Right lobe of liver (tissue), 6 donors: ENCODE measurements around the gene STK17A. TPM values are rescaled to one million over a fixed set of nuclear protein-coding genes. Genes with fewer than 3 reads are reported as not detected.

Experiments used
- ATAC-seq, 4 donors: fragments of 200-7000 bp; cut with Tn5 transposase; one replicate each; pipeline ENCODE4 v1.9.1; 2020; ENCODE audit warnings: mild to moderate bottlenecking in 4 of 4, moderate library complexity in 4 of 4
- DNase-seq, 3 donors: peaks; one replicate each; pipeline ENCODE4 v3.0.0-alpha.2; 2020
- H3K27ac ChIP-seq, 3 donors: fragments of 200-600 bp; one replicate each; pipeline ENCODE4 v1.8.0; 2022
- H3K27me3 ChIP-seq, 2 donors: fragments of 200-600 bp; one replicate each; pipeline ENCODE4 v1.8.0; 2022
- H3K36me3 ChIP-seq, 4 donors: fragments of 200-600 bp; sonication (generic) in 1 of 4; one replicate each; pipeline versions ENCODE4 v1.5.1 to v1.8.0; 2017 to 2022; ENCODE audit warnings: control low read depth in 1 of 4
- H3K4me1 ChIP-seq, 4 donors: fragments of 200-600 bp; sonication (generic) in 1 of 4; one replicate each; pipeline versions ENCODE4 v1.5.1 to v1.8.0; 2017 to 2022; ENCODE audit warnings: control low read depth in 1 of 4
- H3K4me3 ChIP-seq, 3 donors: fragments of 200-600 bp; one replicate each; pipeline ENCODE4 v1.8.0; 2022
- H3K9me3 ChIP-seq, 4 donors: fragments of 200-600 bp; sonication (generic) in 1 of 4; one replicate each; pipeline versions ENCODE4 v1.5.1 to v1.8.0; 2017 to 2022; ENCODE audit warnings: control low read depth in 1 of 4
- POLR2A ChIP-seq: fragments of 450-650 bp; IDR thresholded peaks from one replicate; pipeline ENCODE4 v1.6.1; 2017; ENCODE audit warnings: antibody characterized with exemption, mild to moderate bottlenecking
- WGBS: methylation state at CpG from one replicate; pipeline ENCODE4 v1.1.6; 2018; ENCODE audit warnings: low coverage, low lambda C conversion rate; ENCODE audit not compliant: insufficient coverage; ENCODE audit errors: missing lambda C conversion rate; 5-methylcytosine and 5-hydroxymethylcytosine counted together
- intact Hi-C, 2 donors: fragments of 100-400 bp; cut with DNase I; formaldehyde crosslinking; loops; one replicate each; pipeline versions ENCODE4 v1.11.2 to v1.14.1; 2022
- total RNA-seq, 6 experiments: library from RNA; depleted of rRNA in 2 of 6; stranded (reverse); fragments of >200 nt in 2 of 6; fragmentation: NEBNext Ultra II Directional in 3 of 6; extraction: Animal tissue kit (Norgen Biotek cat#: 25700) in 3 of 6; gene quantifications; one replicate each; pipeline versions ENCODE4 v1.1.0 to v1.2.4, GENCODE V29; 2016 to 2023
- TF ChIP-seq, protein P1 (sequence below), 4 donors: fragments of 200-600 bp in 3 of 4; fragments of 450-650 bp in 1 of 4; IDR thresholded peaks; one replicate each; pipeline versions ENCODE4 v1.5.1 to v1.8.0; 2016 to 2022; ENCODE audit warnings: antibody characterized with exemption in 4 of 4, mild to moderate bottlenecking in 2 of 4
- donor health status: DM: no; HTN: yes; CAD: no.
- donor health status: DM: no; HTN: no; CAD: no.
- donor health status: DM: no; HTN: no; CAD: no.
- donor health status: DM: no; HTN: yes; CAD: no.
- donor health status: DM: no; HTN: yes; CAD: no.

STK17A gene
- total RNA-seq, 6 experiments from 2014 or later: 1.7 to 20.9 (median 7.9) TPM

DNA sequence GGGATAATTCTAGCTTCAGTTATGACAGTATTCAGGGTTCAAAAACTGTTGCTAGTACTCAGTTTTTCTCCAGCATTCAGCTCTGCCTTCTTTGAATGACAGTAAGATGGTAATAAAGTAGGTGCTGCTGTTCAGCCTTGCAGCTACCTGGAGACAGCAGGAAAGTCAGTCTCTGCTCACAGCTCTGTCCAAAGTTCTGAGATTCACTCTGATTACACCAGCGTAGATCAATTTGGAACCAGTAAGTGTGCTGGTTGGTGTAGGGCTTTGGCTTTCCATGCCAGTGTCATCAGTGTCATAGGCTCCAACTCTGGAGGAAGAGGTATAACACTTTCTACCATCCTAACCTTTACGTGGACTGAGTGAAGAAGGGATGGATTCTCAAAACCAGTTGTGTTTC, 26.2 kb downstream of the STK17A start:
- peaks cover 0 to 12% (median 0%) of the 10 kb centered on the region in 4 donors for H3K36me3 ChIP-seq
- TF ChIP-seq, protein P1, sequence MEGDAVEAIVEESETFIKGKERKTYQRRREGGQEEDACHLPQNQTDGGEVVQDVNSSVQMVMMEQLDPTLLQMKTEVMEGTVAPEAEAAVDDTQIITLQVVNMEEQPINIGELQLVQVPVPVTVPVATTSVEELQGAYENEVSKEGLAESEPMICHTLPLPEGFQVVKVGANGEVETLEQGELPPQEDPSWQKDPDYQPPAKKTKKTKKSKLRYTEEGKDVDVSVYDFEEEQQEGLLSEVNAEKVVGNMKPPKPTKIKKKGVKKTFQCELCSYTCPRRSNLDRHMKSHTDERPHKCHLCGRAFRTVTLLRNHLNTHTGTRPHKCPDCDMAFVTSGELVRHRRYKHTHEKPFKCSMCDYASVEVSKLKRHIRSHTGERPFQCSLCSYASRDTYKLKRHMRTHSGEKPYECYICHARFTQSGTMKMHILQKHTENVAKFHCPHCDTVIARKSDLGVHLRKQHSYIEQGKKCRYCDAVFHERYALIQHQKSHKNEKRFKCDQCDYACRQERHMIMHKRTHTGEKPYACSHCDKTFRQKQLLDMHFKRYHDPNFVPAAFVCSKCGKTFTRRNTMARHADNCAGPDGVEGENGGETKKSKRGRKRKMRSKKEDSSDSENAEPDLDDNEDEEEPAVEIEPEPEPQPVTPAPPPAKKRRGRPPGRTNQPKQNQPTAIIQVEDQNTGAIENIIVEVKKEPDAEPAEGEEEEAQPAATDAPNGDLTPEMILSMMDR (IDR thresholded peaks at IDR 0.05): no peak
- no peak for TF ChIP-seq POLR2A
- ATAC-seq (no peak), DNase-seq (no peak)
- H3K4me3 ChIP-seq: no peak overlapping the region
- no peaks in the 10 kb centered on the region for H3K27me3 ChIP-seq
- intact Hi-C loops: no loop called here
- H3K27ac ChIP-seq: no peak overlapping the region
- no CpG with 5 or more reads among the region's 2 CpGs for WGBS
- no peaks in the 10 kb centered on the region for H3K4me1 ChIP-seq
- H3K9me3 ChIP-seq: no peaks in the 10 kb centered on the region

DNA sequence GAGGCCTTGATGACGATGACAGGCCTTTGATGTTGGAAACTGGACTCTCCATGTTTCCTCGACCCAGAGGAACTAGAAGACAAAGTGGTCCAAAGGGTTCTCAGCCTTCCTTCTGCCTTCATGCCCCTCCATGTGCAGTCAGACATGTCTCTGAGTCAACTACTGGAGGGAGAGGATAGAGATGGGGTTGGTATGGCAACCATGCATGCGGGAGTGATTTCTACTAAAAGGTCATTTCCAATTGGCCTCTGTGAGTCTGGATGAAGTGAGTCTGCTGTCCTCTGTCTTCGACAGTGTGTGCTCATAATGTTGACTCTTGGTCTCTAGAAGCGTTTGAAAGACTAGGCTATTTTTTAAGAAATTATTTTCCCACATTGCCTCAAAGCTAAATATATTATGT, 29.2 kb downstream of the STK17A start:
- H3K36me3 ChIP-seq: peaks cover 0 to 12% (median 0%) of the 10 kb centered on the region in 4 donors
- no peak for DNase-seq
- WGBS: 92% methylated on average over 5 of the region's 5 CpGs
- TF ChIP-seq POLR2A: no peak
- TF ChIP-seq, protein P1 (IDR thresholded peaks at IDR 0.05): no peak
- H3K27ac ChIP-seq: no peak overlapping the region
- no peaks in the 10 kb centered on the region for H3K4me1 ChIP-seq
- no peaks in the 10 kb centered on the region for H3K9me3 ChIP-seq
- no peaks in the 10 kb centered on the region for H3K27me3 ChIP-seq
- no peak overlapping the region for H3K4me3 ChIP-seq
- ATAC-seq: no peak
- intact Hi-C loops: no loop called here

DNA sequence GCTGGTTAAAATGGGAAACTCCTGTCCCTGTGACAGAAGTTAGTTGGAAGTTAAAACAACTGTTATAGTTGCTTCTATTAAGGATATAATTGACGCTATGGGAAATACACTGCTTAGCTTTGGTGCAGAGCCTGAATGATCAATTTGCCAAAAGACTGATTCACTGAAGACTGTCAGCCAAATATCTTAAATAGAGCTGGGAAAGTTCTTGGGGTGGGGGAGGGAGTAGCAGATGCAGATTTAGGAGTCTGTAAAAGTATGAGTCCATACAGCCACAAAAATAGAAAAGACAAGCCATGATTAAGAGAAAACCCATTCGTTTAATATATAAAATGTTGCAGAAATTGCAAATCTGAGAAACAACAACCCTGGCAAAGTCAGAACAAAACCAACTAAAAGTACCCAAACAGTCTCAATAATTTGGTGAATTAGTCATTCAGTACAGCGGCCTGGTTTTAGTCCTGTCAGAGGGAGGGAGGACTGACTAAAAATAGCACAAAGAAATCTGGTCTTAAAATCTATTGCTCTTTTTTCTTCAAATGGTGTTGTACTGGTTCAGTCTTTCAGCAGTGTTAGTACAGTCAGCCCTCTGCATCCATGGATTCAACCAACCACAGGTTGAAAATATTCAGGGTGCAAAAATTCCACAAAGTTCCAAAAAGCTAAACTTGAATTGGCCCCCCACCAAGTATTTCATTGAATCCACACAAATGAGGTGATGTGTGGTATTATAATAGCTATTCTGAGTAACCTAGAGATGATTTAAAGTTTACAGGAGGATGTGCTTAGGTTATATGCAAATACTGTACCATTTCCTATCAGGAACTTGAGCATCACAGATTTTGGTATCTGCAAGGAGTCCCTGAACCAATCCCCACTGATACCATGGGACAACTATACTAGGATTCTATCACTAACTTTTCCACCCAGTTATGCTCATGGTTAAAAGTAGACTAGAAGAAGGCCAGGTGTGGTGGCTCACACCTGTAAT, 30.0 kb downstream of the STK17A start:
- DNase-seq: no peak
- intact Hi-C loops: no loop called here

DNA sequence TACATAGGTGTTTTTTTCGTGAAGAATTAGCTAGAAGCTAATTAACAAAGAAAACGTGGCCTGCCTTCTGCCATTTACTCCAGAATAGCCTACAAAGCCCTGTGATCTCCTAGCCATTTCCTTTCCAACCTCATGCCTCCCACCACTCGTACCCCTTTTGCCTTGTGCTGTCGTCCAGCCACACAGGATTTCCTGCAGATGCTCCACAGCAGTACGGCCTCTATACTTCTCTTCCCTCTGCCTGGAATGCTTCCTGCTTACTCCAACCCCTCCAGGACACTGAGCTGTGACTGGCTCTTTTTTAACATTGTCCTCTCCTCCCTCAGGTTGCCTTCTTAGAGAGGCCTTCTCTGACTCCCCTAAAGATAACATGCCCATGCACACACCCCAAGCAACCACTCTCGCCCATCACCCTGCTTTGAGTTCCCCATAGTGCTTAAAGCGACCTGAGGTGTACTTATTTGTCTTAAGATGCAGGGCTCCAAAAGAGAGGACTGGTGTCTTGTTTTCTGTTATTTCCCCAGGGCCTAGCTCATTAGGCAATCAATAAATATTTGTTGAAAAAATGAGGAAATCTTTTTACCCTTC, 32.7 kb downstream of the STK17A start:
- intact Hi-C loops: no loop called here
- peak in 3 of 4 donors; percentile 32 to 40 (median 33) for ATAC-seq
- DNase-seq: no peak
- H3K27ac ChIP-seq: no peak overlapping the region
- H3K4me1 ChIP-seq: no peaks in the 10 kb centered on the region
- no peak overlapping the region for H3K4me3 ChIP-seq
- H3K27me3 ChIP-seq: no peaks in the 10 kb centered on the region
- H3K36me3 ChIP-seq: no peaks in the 10 kb centered on the region
- 74% methylated on average over 7 of the region's 7 CpGs for WGBS
- TF ChIP-seq, protein P1 (IDR thresholded peaks at IDR 0.05): no peak
- no peak for TF ChIP-seq POLR2A
- no peaks in the 10 kb centered on the region for H3K9me3 ChIP-seq

More for the DNA sequence above, 30.0 kb downstream of the STK17A start:
- H3K36me3 ChIP-seq: peaks cover 0 to 12% (median 0%) of the 10 kb centered on the region in 4 donors
- H3K4me3 ChIP-seq: no peak overlapping the region
- ATAC-seq: no peak
- no peaks in the 10 kb centered on the region for H3K4me1 ChIP-seq
- no peaks in the 10 kb centered on the region for H3K27me3 ChIP-seq
- no peaks in the 10 kb centered on the region for H3K9me3 ChIP-seq
- no peak overlapping the region for H3K27ac ChIP-seq
- WGBS: 83% methylated on average over 3 of the region's 3 CpGs
- TF ChIP-seq POLR2A: no peak
- TF ChIP-seq, protein P1 (IDR thresholded peaks at IDR 0.05): no peak
